ENCODE results near the gene OBI1.

- TF ChIP-seq CTCF (IDR thresholded peaks at IDR 0.05; ENCODE audit: low read depth, low read length) (no peak), POLR2A (IDR thresholded peaks at IDR 0.05; ENCODE audit: extremely low read depth, insufficient read length) (no peak), MAX (IDR thresholded peaks at IDR 0.05; ENCODE audit: low read depth, low read length) (no peak)
These were observed 991 bp downstream of the OBI1 start for GRCh38 chr13:78657699-78658629.

Data from NB4 (cell line).